Nephron (organoid): ENCODE data around the gene PPFIBP1.

ENCODE experiments used
- H3K27ac Mint-ChIP-seq, 3 experiments: 2 replicates each; pipeline ENCODE4 v1.8.0; 2020; ENCODE audit warnings: mixed read lengths in 3 of 3, mild to moderate bottlenecking in 2 of 3, moderate library complexity in 1 of 3
- H3K27me3 Mint-ChIP-seq: 2 replicates; pipeline ENCODE4 v1.8.0; 2021; ENCODE audit warnings: low read depth, mild to moderate bottlenecking, moderate library complexity, mixed read lengths
- H3K36me3 Mint-ChIP-seq: 2 replicates; pipeline ENCODE4 v1.8.0; 2020; ENCODE audit warnings: low read depth, mixed read lengths
- H3K4me1 Mint-ChIP-seq: 2 replicates; pipeline ENCODE4 v1.8.0; 2020; ENCODE audit warnings: mixed read lengths
- H3K4me3 Mint-ChIP-seq, 3 experiments: 2 replicates each; pipeline ENCODE4 v1.8.0; 2020; ENCODE audit warnings: mild to moderate bottlenecking in 3 of 3, mixed read lengths in 3 of 3, moderate library complexity in 2 of 3
- H3K9me3 Mint-ChIP-seq: 2 replicates; pipeline ENCODE4 v1.8.0; 2020; ENCODE audit warnings: mixed read lengths
- CTCF ChIP-seq, 3 experiments: fragments of 200-600 bp; sonication (generic); IDR thresholded peaks; one replicate each; pipeline ENCODE4 v1.5.0; 2021; ENCODE audit warnings: antibody characterized with exemption in 3 of 3; ENCODE audit not compliant: unreplicated experiment in 3 of 3

PPFIBP1 gene

GRCh38 chr12:27498761-27499160, 25.2 kb upstream of the PPFIBP1 start:
- H3K9me3 Mint-ChIP-seq: peaks cover 2% of the 10 kb centered on the region
- no peak overlapping the region for H3K4me3 Mint-ChIP-seq
- H3K4me1 Mint-ChIP-seq: no peaks in the 10 kb centered on the region
- H3K27ac Mint-ChIP-seq: no peak overlapping the region
- TF ChIP-seq CTCF (IDR thresholded peaks at IDR 0.05; ENCODE audit: unreplicated experiment in 3 of 3): no peak
- no peaks in the 10 kb centered on the region for H3K36me3 Mint-ChIP-seq
- no peaks in the 10 kb centered on the region for H3K27me3 Mint-ChIP-seq

GRCh38 chr12:27499377-27499776, 24.6 kb upstream of the PPFIBP1 start:
- no peaks in the 10 kb centered on the region for H3K27me3 Mint-ChIP-seq
- H3K9me3 Mint-ChIP-seq: peaks cover 2% of the 10 kb centered on the region
- TF ChIP-seq CTCF (IDR thresholded peaks at IDR 0.05; ENCODE audit: unreplicated experiment in 3 of 3): no peak
- H3K27ac Mint-ChIP-seq: no peak overlapping the region
- no peaks in the 10 kb centered on the region for H3K36me3 Mint-ChIP-seq
- no peak overlapping the region for H3K4me3 Mint-ChIP-seq
- no peaks in the 10 kb centered on the region for H3K4me1 Mint-ChIP-seq

GRCh38 chr12:27500546-27500945, 23.5 kb upstream of the PPFIBP1 start:
- H3K4me3 Mint-ChIP-seq: no peak overlapping the region
- no peaks in the 10 kb centered on the region for H3K4me1 Mint-ChIP-seq
- no peaks in the 10 kb centered on the region for H3K36me3 Mint-ChIP-seq
- no peak overlapping the region for H3K27ac Mint-ChIP-seq
- TF ChIP-seq CTCF (IDR thresholded peaks at IDR 0.05; ENCODE audit: unreplicated experiment in 3 of 3): no peak
- no peaks in the 10 kb centered on the region for H3K27me3 Mint-ChIP-seq
- peaks cover 2% of the 10 kb centered on the region for H3K9me3 Mint-ChIP-seq

- no peak for TF ChIP-seq CTCF (IDR thresholded peaks at IDR 0.05; ENCODE audit: unreplicated experiment in 3 of 3)
- H3K4me3 Mint-ChIP-seq: no peak overlapping the region
- no peaks in the 10 kb centered on the region for H3K4me1 Mint-ChIP-seq
- no peaks in the 10 kb centered on the region for H3K27me3 Mint-ChIP-seq
- H3K27ac Mint-ChIP-seq: no peak overlapping the region
- H3K36me3 Mint-ChIP-seq: no peaks in the 10 kb centered on the region
- peaks cover 5% of the 10 kb centered on the region for H3K9me3 Mint-ChIP-seq
Observed at GRCh38 chr12:27502021-27502435, 22.0 kb upstream of the PPFIBP1 start.

GRCh38 chr12:27504507-27504906, 19.5 kb upstream of the PPFIBP1 start:
- Mint-ChIP-seq H3K36me3 (no peaks in the 10 kb centered on the region), H3K4me1 (no peaks in the 10 kb centered on the region), H3K9me3 (peaks cover 5% of the 10 kb centered on the region), H3K27me3 (no peaks in the 10 kb centered on the region), H3K27ac (no peak overlapping the region), H3K4me3 (no peak overlapping the region)
- no peak for TF ChIP-seq CTCF (IDR thresholded peaks at IDR 0.05; ENCODE audit: unreplicated experiment in 3 of 3)

GRCh38 chr12:27505109-27505508, 18.9 kb upstream of the PPFIBP1 start:
- Mint-ChIP-seq H3K27me3 (no peaks in the 10 kb centered on the region), H3K4me1 (no peaks in the 10 kb centered on the region), H3K9me3 (peaks cover 5% of the 10 kb centered on the region), H3K27ac (peak overlapping the region in 1 of 3 experiments; percentile 59), H3K36me3 (no peaks in the 10 kb centered on the region), H3K4me3 (no peak overlapping the region)
- TF ChIP-seq CTCF (IDR thresholded peaks at IDR 0.05; ENCODE audit: unreplicated experiment in 3 of 3): no peak
